ENCODE results near the gene MRI1.

The MRI1 gene

GRCh38 chr19:13731147-13731964, 33.0 kb upstream of the MRI1 start:
- peak overlapping the region; percentile 89 for H3K4me3 ChIP-seq
- DNase-seq (ENCODE audit: low read depth, low spot score), result peak; percentile 65
- peak overlapping the region; percentile 92 for H3K9ac ChIP-seq (ENCODE audit: insufficient read length)
- H3K27ac ChIP-seq, result peak overlapping the region; percentile 96
- no peaks in the 10 kb centered on the region for H3K36me3 ChIP-seq (ENCODE audit: insufficient read depth, low read length)
- no peaks in the 10 kb centered on the region for H3K9me3 ChIP-seq (ENCODE audit: low read depth, low read length)
- TF ChIP-seq POLR2AphosphoS5 (IDR thresholded peaks at IDR 0.05; ENCODE audit: borderline replicate concordance, low read depth, low read length) (peak; percentile 92), EZH2 (IDR thresholded peaks at IDR 0.05) (no peak)

GRCh38 chr19:13732337-13732736, 32.0 kb upstream of the MRI1 start:
- Histone ChIP-seq H3K36me3 (ENCODE audit: insufficient read depth, low read length) (no peaks in the 10 kb centered on the region), H3K27ac (no peak overlapping the region), H3K9ac (ENCODE audit: insufficient read length) (peak overlapping the region; percentile 92), H3K4me3 (peak overlapping the region; percentile 89), H3K9me3 (ENCODE audit: low read depth, low read length) (no peaks in the 10 kb centered on the region)
- no peak for TF ChIP-seq EZH2 (IDR thresholded peaks at IDR 0.05)
- no peak for TF ChIP-seq FOXP2 (optimal IDR thresholded peaks at IDR 0.05; ENCODE audit: control extremely low read depth, extremely low read length, insufficient read depth)
- no peak for TF ChIP-seq POLR2AphosphoS5 (IDR thresholded peaks at IDR 0.05; ENCODE audit: borderline replicate concordance, low read depth, low read length)
- DNase-seq (ENCODE audit: low read depth, low spot score), result no peak

- DNase-seq (ENCODE audit: low read depth, low spot score), result no peak
- TF ChIP-seq EZH2 (IDR thresholded peaks at IDR 0.05) (no peak), FOXP2 (optimal IDR thresholded peaks at IDR 0.05; ENCODE audit: control extremely low read depth, extremely low read length, insufficient read depth) (no peak), POLR2AphosphoS5 (IDR thresholded peaks at IDR 0.05; ENCODE audit: borderline replicate concordance, low read depth, low read length) (no peak)
- Histone ChIP-seq H3K9ac (ENCODE audit: insufficient read length) (no peak overlapping the region), H3K27ac (no peak overlapping the region), H3K4me3 (no peak overlapping the region), H3K36me3 (ENCODE audit: insufficient read depth, low read length) (no peaks in the 10 kb centered on the region), H3K9me3 (ENCODE audit: low read depth, low read length) (no peaks in the 10 kb centered on the region)
These were observed 29.6 kb upstream of the MRI1 start for GRCh38 chr19:13734751-13735150.

- Histone ChIP-seq H3K36me3 (ENCODE audit: insufficient read depth, low read length) (no peaks in the 10 kb centered on the region), H3K9me3 (ENCODE audit: low read depth, low read length) (no peaks in the 10 kb centered on the region), H3K9ac (ENCODE audit: insufficient read length) (no peak overlapping the region), H3K4me3 (no peak overlapping the region), H3K27ac (no peak overlapping the region)
- no peak for DNase-seq (ENCODE audit: low read depth, low spot score)
- no peak for TF ChIP-seq FOXP2 (optimal IDR thresholded peaks at IDR 0.05; ENCODE audit: control extremely low read depth, extremely low read length, insufficient read depth)
- no peak for TF ChIP-seq POLR2AphosphoS5 (IDR thresholded peaks at IDR 0.05; ENCODE audit: borderline replicate concordance, low read depth, low read length)
- no peak for TF ChIP-seq EZH2 (IDR thresholded peaks at IDR 0.05)
These were observed 26.2 kb upstream of the MRI1 start for GRCh38 chr19:13738073-13738472.

GRCh38 chr19:13741893-13742292, 22.4 kb upstream of the MRI1 start:
- H3K9me3 ChIP-seq (ENCODE audit: low read depth, low read length), result no peaks in the 10 kb centered on the region
- no peak for DNase-seq (ENCODE audit: low read depth, low spot score)
- no peaks in the 10 kb centered on the region for H3K36me3 ChIP-seq (ENCODE audit: insufficient read depth, low read length)
- TF ChIP-seq EZH2 (IDR thresholded peaks at IDR 0.05), result no peak
- no peak for TF ChIP-seq POLR2AphosphoS5 (IDR thresholded peaks at IDR 0.05; ENCODE audit: borderline replicate concordance, low read depth, low read length)
- TF ChIP-seq FOXP2 (optimal IDR thresholded peaks at IDR 0.05; ENCODE audit: control extremely low read depth, extremely low read length, insufficient read depth), result no peak
- no peak overlapping the region for H3K27ac ChIP-seq
- H3K4me3 ChIP-seq, result no peak overlapping the region
- H3K9ac ChIP-seq (ENCODE audit: insufficient read length), result no peak overlapping the region

GRCh38 chr19:13742756-13743155, 21.6 kb upstream of the MRI1 start:
- TF ChIP-seq POLR2AphosphoS5 (IDR thresholded peaks at IDR 0.05; ENCODE audit: borderline replicate concordance, low read depth, low read length), result no peak
- TF ChIP-seq FOXP2 (optimal IDR thresholded peaks at IDR 0.05; ENCODE audit: control extremely low read depth, extremely low read length, insufficient read depth), result no peak
- no peak for TF ChIP-seq EZH2 (IDR thresholded peaks at IDR 0.05)
- no peak for DNase-seq (ENCODE audit: low read depth, low spot score)
- no peak overlapping the region for H3K4me3 ChIP-seq
- no peaks in the 10 kb centered on the region for H3K36me3 ChIP-seq (ENCODE audit: insufficient read depth, low read length)
- no peak overlapping the region for H3K27ac ChIP-seq
- no peaks in the 10 kb centered on the region for H3K9me3 ChIP-seq (ENCODE audit: low read depth, low read length)
- H3K9ac ChIP-seq (ENCODE audit: insufficient read length), result no peak overlapping the region

GRCh38 chr19:13744174-13744573, 20.1 kb upstream of the MRI1 start:
- no peaks in the 10 kb centered on the region for H3K9me3 ChIP-seq (ENCODE audit: low read depth, low read length)
- H3K27ac ChIP-seq, result no peak overlapping the region; the same call in 1 of the 2 replicates
- no peaks in the 10 kb centered on the region for H3K36me3 ChIP-seq (ENCODE audit: insufficient read depth, low read length)
- H3K9ac ChIP-seq (ENCODE audit: insufficient read length), result no peak overlapping the region
- DNase-seq (ENCODE audit: low read depth, low spot score), result no peak
- TF ChIP-seq FOXP2 (optimal IDR thresholded peaks at IDR 0.05; ENCODE audit: control extremely low read depth, extremely low read length, insufficient read depth), result no peak
- TF ChIP-seq POLR2AphosphoS5 (IDR thresholded peaks at IDR 0.05; ENCODE audit: borderline replicate concordance, low read depth, low read length), result no peak
- no peak for TF ChIP-seq EZH2 (IDR thresholded peaks at IDR 0.05)
- no peak overlapping the region for H3K4me3 ChIP-seq

- no peaks in the 10 kb centered on the region; the same call in 1 of the 2 replicates for H3K36me3 ChIP-seq (ENCODE audit: insufficient read depth, low read length)
- H3K9ac ChIP-seq (ENCODE audit: insufficient read length), result no peak overlapping the region
- H3K4me3 ChIP-seq, result peak overlapping the region; percentile 97
- TF ChIP-seq POLR2AphosphoS5 (IDR thresholded peaks at IDR 0.05; ENCODE audit: borderline replicate concordance, low read depth, low read length) (no peak), EZH2 (IDR thresholded peaks at IDR 0.05) (no peak), FOXP2 (optimal IDR thresholded peaks at IDR 0.05; ENCODE audit: control extremely low read depth, extremely low read length, insufficient read depth) (no peak)
- no peak overlapping the region for H3K27ac ChIP-seq
- H3K9me3 ChIP-seq (ENCODE audit: low read depth, low read length), result no peaks in the 10 kb centered on the region
- no peak for DNase-seq (ENCODE audit: low read depth, low spot score)
These were observed 17.2 kb upstream of the MRI1 start for GRCh38 chr19:13747098-13747453.

All from SK-N-MC (cell line).